NCI-H2081 (cell line): ENCODE data around the gene NFIB.

ENCODE experiments used
- DNase-seq, 2 experiments: peaks; one replicate each; lab custom pipeline; 2025; lab: John Stamatoyannopoulos, UW

NFIB gene

GRCh38 chr9:14107495-14107894, 206.4 kb downstream of the NFIB start:
- DNase-seq = no peak

- DNase-seq = peak; percentile 31 to 84
Measured at GRCh38 chr9:14106699-14107098, 207.2 kb downstream of the NFIB start.

GRCh38 chr9:14104496-14104895, 209.4 kb downstream of the NFIB start:
- DNase-seq = no peak

GRCh38 chr9:14103115-14103514, 210.8 kb downstream of the NFIB start:
- no peak for DNase-seq

GRCh38 chr9:14099737-14100136, 214.2 kb downstream of the NFIB start:
- no peak for DNase-seq

- DNase-seq = no peak
Measured at GRCh38 chr9:14098486-14099180, 215.3 kb downstream of the NFIB start.

- DNase-seq = peak in 1 of 2 experiments; percentile 21
Measured at GRCh38 chr9:14097666-14098415, 216.1 kb downstream of the NFIB start.

- peak in 1 of 2 experiments; percentile 60 for DNase-seq
Measured at GRCh38 chr9:14097215-14097614, 216.7 kb downstream of the NFIB start.

- DNase-seq = peak; percentile 86 to 97
Measured at GRCh38 chr9:14096258-14096922, 217.6 kb downstream of the NFIB start.

GRCh38 chr9:14095277-14095676, 218.7 kb downstream of the NFIB start:
- DNase-seq = no peak

- DNase-seq = no peak
Measured at GRCh38 chr9:14094491-14094890, 219.4 kb downstream of the NFIB start.

GRCh38 chr9:14092344-14092743, 221.6 kb downstream of the NFIB start:
- no peak for DNase-seq

GRCh38 chr9:14089051-14089803, 224.7 kb downstream of the NFIB start:
- DNase-seq = no peak

- no peak for DNase-seq
Measured at GRCh38 chr9:14087576-14087975, 226.4 kb downstream of the NFIB start.

GRCh38 chr9:14086495-14086894, 227.4 kb downstream of the NFIB start:
- no peak for DNase-seq

- no peak for DNase-seq
Measured at GRCh38 chr9:14085810-14086209, 228.1 kb downstream of the NFIB start.

- DNase-seq = no peak
Measured at GRCh38 chr9:14084867-14085266, 229.1 kb downstream of the NFIB start.

- DNase-seq = no peak
Measured at GRCh38 chr9:14083366-14083765, 230.6 kb downstream of the NFIB start.

- no peak for DNase-seq
Measured at GRCh38 chr9:14082732-14083131, 231.2 kb downstream of the NFIB start.

GRCh38 chr9:14081745-14082144, 232.2 kb downstream of the NFIB start:
- no peak for DNase-seq

- DNase-seq = peak in 1 of 2 experiments; percentile 28
Measured at GRCh38 chr9:14080959-14081542, 232.9 kb downstream of the NFIB start.

- DNase-seq = no peak
Measured at GRCh38 chr9:14079440-14079839, 234.5 kb downstream of the NFIB start.
